ENCODE results near the gene BOD1L1. TPM values are rescaled to one million over a fixed set of nuclear protein-coding genes. Genes with fewer than 3 reads are reported as not detected.

BOD1L1 gene
- polyA plus RNA-seq, 3 donors: 51.4 to 69.2 (median 62.7) TPM

GRCh38 chr4:13539619-13540445 is 87.7 kb downstream of the BOD1L1 start:
- DNase-seq: no peak

- DNase-seq: no peak
Observed at GRCh38 chr4:13539047-13539618, 88.4 kb downstream of the BOD1L1 start.

DNA sequence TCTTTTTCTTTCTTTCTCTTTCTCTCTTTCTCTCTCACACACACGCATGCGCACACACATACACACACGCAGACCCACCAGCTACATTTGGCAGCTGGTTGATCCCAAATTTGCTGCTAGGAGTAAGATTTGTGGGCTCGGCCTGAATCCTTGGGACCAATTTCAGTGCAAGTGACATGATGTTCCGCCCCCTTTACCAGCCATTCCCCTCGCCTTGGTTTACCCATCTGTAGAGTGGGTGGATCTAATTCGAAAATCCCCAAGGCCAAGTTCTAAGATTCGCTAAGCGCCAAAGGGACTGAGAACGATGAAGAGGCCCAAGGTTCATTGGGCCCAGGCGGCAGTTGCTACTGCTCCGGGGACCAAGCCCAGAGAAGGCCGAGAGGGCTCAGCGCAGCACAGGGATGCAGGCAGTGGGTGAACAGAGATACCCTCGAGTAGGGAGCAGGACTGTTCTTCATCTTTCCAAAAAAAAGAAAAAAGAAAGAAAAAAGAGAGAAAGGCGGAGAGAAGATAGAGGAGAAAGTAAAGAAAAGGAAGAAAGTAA is 89.0 kb downstream of the BOD1L1 start:
- no peak for DNase-seq

GRCh38 chr4:13537832-13538177 is 89.7 kb downstream of the BOD1L1 start:
- DNase-seq: no peak

DNA sequence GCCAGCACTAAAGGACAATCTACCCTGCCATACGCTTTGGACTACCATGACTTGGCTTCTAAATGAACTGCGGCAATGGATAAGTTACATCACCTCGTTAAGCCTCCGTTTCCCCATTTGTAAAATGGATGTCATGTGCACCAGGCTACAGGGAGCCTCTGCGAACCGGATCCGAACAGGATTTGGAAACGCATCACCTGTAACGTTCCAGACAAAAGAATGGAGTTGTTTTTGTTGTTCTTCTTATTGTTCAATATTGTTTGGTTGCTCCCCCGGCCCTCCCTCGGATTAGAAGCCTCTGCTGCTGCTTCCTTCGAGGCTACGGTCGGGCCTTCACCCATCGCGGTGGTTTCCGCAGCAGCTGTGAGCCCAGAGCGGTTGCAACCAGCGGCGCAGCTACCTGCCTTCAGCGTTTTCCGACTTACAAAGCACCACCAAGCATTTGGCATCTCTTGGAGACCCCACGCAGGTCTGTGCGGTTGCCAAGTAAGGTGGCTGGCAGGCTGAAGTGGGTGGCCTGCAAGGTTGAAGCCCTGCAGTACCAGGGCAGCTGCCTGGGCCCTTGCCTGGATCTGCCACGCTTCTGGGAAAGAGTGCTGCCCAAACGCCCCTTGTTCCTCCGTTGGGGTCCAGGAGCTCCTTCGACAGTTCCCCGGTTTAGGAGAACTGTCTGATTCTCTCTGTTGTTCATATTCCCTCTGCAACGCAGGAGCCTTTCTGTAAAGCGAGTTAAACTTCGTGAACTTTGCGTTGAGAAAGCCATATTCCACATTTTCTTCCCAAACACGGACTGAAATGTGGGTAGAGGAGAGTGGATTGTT is 90.3 kb downstream of the BOD1L1 start:
- no peak for DNase-seq

DNA sequence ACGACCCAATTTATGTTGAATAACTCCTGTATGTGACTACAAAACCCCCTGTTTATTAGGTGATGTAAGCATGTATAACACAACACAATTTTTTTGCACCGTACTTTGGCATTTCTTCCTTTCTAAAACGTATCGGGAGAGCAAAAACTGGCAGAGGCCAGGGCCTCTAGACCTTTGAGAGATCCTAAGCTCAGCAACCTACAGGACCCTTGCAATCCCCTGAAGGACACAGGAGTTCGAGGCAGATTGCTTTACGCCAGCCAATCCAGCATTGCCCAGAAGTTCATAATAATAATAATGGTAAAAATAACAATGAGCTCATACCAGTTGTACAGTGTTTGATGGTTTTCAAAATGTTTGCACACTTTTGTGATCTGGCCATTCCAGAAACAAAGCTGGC is 90.9 kb downstream of the BOD1L1 start:
- no peak for DNase-seq

DNA sequence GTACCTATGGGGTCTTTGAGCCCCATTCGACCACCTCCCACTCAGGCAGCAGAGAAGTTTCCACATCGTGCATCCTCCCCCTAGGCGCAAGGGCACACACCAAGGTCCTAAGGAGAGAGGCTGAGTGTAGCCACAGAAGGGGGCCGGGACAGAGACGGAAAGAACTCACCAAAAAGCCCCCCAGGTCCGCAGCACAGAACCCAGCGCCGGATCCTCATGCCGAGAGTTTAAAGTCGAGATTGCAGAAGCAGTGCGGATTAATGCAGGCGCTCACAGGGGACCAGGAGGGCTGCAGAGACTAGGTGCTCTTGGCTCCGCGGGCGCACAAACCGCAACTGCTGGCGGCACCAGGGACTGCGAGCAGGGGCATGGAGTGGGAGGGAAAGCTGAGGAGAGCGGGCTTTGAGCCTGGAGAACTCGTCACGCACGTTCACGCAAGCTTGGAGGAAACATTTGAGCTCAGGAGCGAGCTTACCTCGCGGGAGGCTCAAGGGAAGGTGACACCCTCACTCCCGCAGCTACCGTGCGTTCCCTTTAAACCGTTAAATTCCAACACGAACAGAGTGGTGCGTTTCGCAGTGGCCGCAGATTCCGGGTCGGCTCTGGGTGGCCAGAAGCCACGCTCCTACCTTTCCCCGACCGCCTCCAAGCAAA is 91.7 kb downstream of the BOD1L1 start:
- DNase-seq: no peak

DNA sequence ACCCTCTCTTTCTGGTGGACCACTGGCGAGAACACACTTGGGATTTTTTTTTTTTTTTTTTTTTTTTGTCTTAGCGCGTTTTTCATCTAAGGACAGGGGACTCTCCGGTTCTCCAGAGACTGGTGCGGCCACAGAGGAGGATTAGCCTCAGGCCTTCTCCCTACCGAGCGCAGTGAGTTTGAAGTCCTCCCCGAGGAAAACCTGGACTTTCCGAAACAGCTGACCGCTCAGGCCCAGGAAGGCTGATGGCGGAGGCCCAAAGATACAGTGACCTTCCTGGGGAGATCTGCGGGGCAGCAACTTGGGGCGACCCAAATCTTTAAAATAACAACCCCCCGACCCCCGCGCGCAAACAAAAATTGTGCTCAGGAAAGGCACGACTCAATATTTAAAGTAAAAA is 92.4 kb downstream of the BOD1L1 start:
- no peak for DNase-seq

GRCh38 chr4:13534344-13535063 is 93.0 kb downstream of the BOD1L1 start:
- no peak for DNase-seq

GRCh38 chr4:13533670-13534343 is 93.7 kb downstream of the BOD1L1 start:
- no peak for DNase-seq

DNA sequence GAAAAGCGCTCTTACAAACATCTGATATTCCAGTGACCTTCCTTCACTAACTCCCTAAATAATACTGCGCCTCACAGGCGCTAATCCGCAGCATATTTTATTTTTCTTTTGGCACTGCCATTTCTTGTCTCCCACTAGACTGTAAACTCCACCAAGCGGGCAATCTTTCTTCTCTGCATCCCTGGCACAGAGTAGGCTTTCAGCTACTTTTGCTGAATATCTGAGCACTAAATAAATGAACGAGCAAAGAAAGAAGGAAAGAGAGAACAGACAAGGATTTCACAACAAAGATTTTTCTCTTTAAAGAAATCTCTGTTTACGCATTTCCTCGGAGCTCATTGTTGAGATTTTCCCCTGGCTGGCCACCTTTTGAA is 95.9 kb downstream of the BOD1L1 start:
- no peak for DNase-seq

GRCh38 chr4:13530823-13531624 is 96.5 kb downstream of the BOD1L1 start:
- DNase-seq: no peak

DNA sequence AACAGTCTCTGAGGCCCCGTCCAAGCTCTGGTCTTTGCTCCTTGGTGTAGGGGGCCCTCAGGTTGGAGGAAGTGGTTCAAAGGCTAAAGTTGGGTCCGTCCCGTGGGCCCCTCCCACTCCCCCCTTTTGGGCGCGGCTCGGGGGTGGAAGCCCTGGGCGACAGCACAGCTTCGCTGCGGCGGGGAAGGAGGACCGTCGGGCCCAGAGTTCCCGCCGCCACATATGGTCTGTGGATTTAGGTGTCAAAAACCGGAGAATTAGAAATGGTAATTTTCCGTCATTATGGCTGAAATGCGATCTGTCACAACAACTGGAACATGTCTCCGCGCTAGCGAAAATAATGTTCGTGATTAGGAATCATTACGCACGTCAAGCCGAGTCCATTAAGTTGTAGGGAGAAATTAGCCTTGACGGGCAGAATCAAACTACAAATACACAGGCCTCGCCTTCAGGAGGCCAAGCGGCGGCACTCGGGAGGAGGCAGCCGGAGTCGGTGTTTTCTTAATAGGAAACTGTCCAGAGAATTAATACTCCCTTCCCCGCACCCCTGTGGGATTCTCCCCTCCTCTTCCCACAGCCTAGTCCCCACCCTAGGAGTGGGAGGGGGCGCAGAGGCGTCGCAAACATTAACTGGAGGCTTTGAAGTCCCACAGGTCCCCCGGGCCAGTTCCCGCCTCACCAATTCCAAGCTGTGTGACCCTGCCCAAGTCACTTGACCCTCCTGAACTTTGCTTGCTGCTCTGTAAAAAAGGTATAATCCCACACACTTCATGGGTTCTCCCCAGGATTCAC is 98.2 kb downstream of the BOD1L1 start:
- no peak for DNase-seq

DNA sequence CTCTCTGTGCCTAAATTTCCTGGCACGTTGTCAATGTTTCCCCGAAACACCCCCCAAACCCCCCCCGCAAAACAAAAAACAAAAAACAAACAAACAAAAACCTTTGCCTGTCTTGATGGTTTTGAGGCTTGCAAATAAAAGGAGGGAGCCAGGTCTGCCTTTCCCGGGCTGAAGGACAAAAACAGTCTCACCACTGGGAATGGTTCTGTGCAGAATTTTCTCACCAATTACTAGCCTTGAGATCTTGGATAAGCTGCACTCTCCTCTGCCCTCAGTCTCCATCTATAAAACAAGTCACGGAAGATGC is 98.8 kb downstream of the BOD1L1 start:
- DNase-seq: no peak

DNA sequence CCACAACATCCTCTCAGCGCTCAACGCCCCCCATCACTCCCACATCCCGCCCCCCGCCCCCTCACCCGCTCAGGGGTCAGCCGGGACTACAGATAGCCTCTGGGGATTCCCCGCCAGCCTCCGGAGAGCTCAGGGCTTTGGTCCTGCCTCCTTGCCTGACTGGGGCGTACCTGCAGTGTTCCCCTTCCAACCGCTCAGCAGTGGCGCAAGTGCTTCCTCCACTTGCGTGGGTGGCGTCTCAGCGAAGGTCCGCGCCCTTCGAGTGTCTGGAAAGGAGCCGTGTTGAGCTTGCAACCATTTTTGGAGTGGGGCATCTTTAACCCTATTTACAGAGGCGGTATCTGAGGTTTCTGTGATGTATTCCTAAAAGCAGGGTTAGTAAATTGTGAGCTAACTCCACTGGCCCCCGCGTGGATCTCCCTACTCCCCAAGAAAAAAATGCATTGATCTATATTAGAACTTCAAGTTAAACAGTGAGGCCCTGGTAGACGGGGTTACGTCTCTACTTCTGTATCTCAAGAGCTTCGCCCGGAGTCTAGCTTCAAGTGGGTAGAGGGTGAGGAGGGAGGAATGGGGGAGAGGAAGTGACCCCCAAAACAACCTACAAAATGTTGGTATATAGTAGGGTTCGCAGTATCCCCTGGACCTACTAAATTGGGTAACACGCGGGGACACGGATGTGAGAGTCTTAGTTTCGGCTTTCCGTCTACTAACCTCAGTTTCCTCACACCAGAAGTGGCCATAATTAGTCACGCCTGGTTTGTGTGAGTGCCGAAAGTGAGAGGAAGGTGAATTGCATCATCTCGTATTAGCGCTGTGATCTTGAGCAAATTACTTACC is 99.3 kb downstream of the BOD1L1 start:
- DNase-seq: no peak

DNA sequence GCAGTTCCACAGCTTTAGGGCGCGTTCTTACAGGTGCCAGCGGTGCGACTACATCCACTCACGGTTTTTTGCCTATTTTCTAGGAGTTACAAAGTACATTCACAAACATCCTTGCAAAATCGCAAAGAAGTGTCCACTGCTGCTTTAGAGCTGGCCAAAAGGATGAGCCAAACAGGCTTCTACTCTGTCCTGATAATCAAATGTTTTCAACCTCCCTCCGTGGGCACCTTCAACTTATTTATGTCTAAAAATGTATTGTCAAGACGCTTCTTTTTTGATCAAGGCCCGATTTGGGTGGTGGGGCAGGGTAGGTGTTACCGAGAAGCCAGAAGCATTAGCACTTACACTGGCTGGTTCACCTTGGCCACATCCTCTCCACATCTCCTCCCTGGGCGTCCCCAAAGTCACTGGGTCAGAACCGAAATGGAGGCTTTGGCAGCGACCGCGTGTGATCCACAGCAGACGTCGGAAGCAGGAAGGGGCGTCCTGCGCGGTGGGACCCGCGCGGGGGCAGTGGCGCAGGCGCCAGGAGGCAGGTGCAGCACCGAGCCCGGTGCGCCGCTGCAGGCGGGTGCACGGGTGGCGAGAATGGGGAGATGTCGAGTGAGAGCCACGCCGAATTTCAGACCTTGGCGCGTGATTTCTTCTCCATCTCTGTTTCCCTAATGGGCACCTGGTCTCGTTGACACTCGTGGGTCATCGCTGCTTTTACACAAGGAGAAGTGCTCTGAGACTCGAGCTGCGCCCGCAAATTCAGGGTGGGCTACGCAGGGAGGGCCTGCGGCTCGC is 100.1 kb downstream of the BOD1L1 start:
- no peak for DNase-seq

GRCh38 chr4:13526658-13527057 is 100.9 kb downstream of the BOD1L1 start:
- DNase-seq: no peak

Data from renal pelvis (tissue), 4 donors.